Activated CD4-positive, CD25-positive, alpha-beta regulatory T cell (primary cell): Measurements from ENCODE around the gene AGBL4.

Experiments used
- DNase-seq, 4 experiments: peaks; one replicate each; lab custom pipeline; 2025; lab: John Stamatoyannopoulos, UW

AGBL4 gene

GRCh38 chr1:48644905-48645605 is 1378.7 kb downstream of the AGBL4 start:
- no peak for DNase-seq

DNA sequence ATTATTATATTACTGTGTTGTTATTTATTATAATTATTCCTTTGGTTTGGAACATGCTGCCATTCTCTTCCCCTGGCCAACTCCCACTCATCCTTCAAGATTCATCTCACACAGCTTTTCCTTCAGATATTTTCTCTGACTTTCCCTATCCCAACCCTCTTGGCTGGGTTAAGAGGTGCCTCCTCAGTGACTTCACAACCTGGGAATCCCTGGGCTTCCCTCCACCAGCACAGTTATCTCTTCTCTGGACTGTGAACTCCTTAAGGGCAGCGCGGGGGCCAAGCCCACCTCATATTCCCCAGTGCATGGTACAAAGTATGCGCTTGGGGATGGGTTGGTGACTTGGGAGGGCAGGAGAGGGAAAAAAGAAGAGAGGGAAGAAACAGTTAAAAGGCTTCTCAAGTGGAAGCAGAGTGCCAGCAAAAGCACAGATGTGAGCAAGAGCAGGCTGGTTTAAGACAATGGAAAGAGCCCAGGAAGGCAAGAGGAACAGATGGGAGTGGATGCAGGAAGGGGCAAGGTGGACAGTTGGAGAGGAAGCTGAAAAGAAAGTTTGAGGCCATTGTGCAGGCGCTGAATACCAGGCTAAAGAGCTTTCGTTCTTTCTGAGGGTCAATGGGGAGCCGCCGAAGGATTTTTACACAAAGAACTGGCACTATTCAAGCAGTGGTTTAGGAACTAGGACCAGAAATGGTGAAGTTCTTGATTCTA is 1379.4 kb downstream of the AGBL4 start:
- DNase-seq, result no peak

DNA sequence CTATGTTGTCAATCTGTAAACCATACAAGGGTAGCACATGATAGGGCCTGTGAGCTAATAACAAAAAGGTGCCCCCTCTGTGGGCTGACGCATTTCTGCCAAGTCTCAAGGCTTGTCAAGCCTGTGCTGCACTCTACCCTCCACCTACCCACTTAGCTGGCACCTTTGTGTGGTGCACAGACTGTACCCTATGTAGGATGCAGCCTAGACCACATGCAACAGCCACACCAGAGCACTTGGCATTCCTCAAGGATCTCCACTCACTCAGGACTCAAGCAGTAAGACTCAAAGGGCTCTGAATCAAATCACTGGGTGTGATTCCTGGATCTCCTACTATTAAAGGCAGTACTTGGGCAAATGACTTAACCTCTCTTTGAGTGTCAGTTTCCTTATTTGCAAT is 1380.6 kb downstream of the AGBL4 start:
- DNase-seq, result no peak

DNA sequence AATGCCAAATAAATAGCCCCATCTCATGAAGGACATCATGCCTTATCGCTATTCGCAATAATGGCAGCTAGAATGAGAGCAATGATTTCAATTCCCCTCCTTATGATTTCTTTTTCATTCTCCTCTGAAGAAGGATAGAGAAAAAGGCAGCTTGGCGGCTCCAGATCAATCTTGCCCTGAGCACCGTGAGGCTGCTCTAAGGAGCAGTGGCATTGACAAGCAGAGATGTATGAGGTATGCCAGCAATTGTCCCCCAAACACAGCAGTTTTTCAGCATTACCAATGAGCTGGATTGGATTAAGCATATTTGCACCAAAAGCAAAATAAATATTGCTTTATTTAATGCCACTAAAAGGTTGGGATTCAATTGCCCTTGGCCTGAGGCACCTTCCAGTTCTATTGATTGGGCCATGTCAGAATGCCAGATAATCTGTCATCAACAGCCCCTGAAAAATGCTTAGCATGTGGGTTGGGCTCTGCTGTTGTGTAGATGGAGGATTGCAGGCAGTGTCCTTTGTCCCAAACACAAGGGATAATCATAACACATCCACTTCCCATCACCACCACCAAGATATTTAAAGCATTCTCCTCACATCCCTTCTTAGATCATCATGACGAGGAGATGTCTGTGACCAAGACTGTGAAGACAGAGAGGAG is 1382.8 kb downstream of the AGBL4 start:
- DNase-seq, result no peak

DNA sequence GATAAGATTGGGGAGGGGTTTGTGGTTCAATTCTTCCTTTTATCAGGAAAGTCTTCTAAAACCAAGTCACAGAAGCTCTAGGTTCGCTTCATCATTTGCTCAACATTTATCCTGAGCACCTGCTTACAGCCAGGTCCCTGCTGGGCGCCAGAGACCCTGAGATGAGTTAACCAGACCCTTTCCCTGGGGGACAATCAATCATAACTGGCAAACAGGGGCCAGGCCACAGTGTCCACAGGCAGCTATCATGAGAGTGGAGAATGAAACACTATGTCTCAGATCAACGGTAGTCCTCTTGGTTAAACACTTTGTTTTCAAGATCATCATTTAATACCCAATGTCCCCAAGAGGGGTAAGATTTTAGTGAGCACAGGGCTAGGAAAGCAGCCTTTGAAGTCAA is 1393.9 kb downstream of the AGBL4 start:
- no peak for DNase-seq

- DNase-seq, result no peak
Observed at GRCh38 chr1:48627486-48627885, 1396.3 kb downstream of the AGBL4 start.

DNA sequence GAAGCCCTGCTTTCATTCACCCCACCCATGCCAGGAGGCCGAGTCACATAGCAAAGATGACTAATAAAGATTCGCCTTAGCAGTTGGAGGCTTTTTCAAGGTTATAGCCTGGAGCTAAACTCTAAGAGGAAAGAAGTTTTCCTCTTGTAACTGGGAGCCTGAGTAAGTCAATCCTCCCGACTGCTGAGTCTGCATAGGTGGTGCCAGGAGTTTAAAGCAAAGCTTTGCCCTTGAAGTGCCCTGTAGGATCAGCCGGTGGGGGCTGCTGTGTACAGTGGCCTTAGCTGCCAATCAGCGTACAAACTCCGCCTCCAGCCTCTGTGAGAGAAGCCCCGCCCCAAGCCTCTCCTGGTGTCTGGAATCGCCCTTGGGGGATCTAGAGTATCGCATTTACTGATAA is 1404.2 kb downstream of the AGBL4 start:
- DNase-seq, result no peak

GRCh38 chr1:48617252-48617651 is 1406.5 kb downstream of the AGBL4 start:
- no peak for DNase-seq

DNA sequence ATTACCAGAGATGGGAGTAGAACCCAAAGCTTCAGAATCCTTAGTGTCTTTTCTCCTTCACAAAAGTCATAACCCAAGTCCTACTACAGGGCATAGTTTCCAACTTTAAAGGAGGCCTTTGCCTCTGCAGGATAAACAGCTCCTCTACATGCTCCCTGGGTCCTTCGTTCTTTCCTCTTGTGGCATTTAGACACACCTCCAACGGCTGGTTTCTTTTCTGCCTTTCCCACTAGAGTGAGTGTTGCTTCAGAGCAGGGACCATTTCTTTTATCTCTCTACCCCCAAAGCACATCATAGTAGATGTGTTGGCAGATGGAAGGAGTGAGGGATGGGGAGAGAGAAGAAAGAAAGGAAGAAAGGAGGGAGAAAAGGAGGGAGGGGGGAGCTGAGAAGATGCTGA is 1407.0 kb downstream of the AGBL4 start:
- no peak for DNase-seq

GRCh38 chr1:48611841-48612240 is 1411.9 kb downstream of the AGBL4 start:
- DNase-seq, result no peak

DNA sequence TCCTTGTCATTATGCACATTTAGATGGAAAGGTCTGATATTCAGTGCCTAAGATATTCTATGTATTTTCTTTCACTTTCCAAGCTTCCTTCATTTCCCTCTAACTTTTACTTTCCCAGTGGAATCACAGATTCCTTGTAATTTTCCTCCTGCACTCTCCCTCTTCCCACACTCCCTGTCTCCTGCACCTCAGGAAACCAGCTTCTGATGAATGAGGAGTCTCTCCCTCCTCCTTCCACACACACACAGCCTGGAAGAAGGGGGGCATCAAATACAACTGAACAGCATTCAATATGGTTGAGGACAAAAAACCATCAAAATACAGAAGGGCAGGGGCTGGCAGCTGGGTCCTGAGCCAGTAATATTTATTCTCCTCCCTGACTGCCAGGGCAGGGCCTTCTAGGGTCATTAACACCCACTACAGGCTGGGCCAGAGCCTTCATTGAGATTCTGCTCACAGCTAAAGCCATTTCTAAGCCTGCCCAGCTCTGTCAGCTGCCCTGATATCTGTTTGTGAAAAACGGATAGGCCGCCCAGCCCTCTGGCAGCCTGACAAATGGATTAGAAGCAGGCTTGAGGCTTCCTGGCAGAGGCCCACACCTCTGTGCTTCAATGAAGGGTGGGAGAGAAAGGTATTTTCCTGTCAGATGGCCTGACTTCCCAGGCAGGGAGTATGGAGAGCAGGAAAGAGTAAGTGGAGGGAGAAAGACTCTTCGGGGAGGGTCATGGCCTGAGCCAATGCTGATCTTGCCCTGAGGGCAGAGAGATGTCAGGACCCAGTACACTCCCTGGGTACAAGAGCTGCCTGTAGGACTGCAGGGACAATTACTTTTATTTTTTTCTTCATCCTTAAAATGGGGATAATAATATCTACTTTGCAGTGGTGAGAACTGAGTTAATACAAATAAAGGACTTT is 1412.9 kb downstream of the AGBL4 start:
- no peak for DNase-seq

DNA sequence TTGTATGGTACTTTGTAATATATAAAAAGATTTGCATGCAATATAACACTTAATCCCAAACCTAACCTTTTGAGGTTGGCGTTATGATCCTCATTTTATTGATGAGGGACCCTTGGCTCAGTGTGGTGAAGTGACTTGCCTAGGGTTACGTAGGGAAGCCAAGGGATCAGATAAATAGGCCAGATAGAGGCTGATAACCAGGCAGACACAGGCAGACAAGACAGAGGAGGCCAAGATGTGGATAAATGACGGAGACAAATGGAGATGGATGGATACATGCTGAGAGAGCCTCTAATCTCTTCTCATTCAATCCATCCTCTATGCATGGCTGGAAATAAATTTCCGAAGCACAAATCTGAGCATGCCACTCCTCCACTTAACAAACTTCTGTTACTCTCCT is 1414.9 kb downstream of the AGBL4 start:
- DNase-seq, result no peak

DNA sequence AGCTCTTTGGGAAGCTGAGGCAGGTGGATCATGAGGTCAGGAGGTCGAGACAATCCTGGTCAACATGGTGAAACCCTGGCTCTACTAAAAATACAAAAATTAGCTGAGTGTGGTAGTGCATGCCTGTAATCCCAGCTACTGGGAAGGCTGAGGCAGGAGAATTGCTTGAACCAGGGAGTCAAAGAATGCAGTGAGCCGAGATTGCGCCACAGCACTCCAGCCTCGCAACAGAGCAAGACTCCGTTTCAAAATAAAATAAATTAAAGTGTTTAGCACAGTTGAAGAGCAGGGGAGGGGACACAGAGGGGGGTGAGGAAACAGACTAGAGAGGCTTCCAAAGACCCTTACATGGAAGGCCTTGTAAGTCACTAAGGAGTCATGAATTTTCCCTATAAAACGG is 1420.5 kb downstream of the AGBL4 start:
- DNase-seq, result no peak

DNA sequence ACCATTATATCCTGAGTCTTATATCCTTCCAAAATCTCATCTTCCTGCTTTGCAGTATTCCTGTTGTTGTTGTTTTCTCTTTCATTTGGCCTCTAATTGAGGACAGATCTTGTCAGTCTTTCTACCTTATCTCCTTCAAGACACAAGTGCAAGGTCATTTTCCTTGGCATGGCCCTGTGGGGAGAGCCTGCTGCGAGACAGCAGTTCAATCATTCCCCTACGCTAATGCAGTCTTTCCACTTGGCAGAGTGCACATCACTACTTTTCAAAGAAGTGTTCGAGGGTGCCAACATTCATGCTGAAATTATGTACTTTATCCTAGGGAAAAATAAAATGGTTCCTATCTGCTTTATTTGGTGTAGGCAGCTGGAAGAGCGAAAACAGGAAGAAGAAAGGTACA is 1421.4 kb downstream of the AGBL4 start:
- no peak for DNase-seq

- no peak for DNase-seq
Observed at GRCh38 chr1:48600182-48600581, 1423.6 kb downstream of the AGBL4 start.

- no peak for DNase-seq
Observed at GRCh38 chr1:48597663-48598062, 1426.1 kb downstream of the AGBL4 start.

GRCh38 chr1:48596046-48596445 is 1427.7 kb downstream of the AGBL4 start:
- DNase-seq, result no peak

DNA sequence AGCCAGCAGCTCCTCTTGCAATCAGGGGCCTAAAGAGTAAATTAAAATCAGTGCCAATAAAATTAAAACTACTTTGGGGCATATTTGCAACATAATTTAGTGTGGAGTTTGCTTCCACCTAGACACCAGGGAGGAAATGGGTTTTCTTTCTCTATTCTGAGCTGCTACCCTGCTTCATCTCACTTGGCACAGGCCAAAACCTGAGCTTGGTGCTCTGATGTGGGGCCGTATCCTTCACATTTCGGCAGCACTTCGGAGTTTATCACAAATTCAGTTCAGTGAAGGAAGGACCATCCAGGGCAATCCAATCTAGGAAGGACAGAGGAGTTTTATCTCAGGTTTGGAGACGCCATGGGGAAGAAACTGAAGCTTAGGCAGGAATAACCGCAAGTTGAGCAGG is 1428.1 kb downstream of the AGBL4 start:
- no peak for DNase-seq

DNA sequence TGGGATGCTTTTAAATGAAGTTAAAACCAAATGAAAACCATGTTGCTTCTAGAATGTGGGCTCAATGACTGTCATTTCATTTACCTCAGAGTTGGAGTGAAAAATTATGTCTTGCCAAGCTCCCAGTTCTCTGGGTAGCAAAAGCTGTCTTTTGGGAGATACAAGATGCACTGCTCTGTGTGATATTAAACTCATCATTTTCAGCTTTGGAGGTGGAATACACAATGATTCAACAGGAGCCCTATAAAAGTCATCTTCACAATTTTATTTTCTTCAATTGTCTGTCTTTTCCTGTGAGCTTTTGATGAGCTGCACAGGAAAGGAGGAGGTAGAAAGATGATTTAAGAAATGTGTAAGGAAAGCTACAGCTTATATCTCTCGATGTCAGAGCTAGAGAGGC is 1431.4 kb downstream of the AGBL4 start:
- DNase-seq, result no peak

- no peak for DNase-seq
Observed at GRCh38 chr1:48591181-48591580, 1432.6 kb downstream of the AGBL4 start.

DNA sequence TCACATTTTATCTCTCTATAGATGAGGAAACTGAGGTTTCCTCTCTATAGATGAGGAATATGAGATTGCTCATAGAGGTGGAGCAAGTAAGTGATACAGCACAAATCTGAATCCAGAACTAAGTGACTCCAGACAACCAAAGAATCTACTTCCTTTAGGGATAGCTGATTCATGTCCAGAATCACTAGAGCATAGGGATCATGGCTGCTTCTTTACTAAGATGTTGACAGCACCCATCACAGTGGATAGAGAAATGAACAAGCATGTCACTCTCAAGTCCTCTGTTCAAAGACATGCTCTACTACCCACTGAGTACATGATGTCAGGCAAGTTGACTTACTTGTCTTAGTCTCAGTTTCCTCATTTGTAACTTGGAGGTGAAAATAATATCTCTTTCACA is 1435.7 kb downstream of the AGBL4 start:
- DNase-seq, result no peak

- DNase-seq, result no peak
Observed at GRCh38 chr1:48582408-48582807, 1441.3 kb downstream of the AGBL4 start.
